Activated naive CD8-positive, alpha-beta T cell (primary cell): ENCODE results near the gene SRPX2.

Source experiments
- H3K27ac Mint-ChIP-seq: one replicate; pipeline ENCODE4 v1.8.0; 2021; ENCODE audit warnings: mixed read lengths
- H3K27me3 Mint-ChIP-seq: one replicate; pipeline ENCODE4 v1.8.0; 2021; ENCODE audit warnings: mixed read lengths
- H3K36me3 Mint-ChIP-seq: one replicate; pipeline ENCODE4 v1.8.0; 2021; ENCODE audit warnings: mixed read lengths
- H3K4me1 Mint-ChIP-seq: one replicate; pipeline ENCODE4 v1.8.0; 2021; ENCODE audit warnings: low read depth, mixed read lengths
- H3K4me3 Mint-ChIP-seq: one replicate; pipeline ENCODE4 v1.8.0; 2021; ENCODE audit warnings: mild to moderate bottlenecking, mixed read lengths
- H3K9me3 Mint-ChIP-seq: one replicate; pipeline ENCODE4 v1.8.0; 2021; ENCODE audit warnings: low read depth, mixed read lengths

The SRPX2 gene

GRCh38 chrX:100643956-100644860 lies at the start of gene SRPX2:
Gene SRPX2, plus strand, starts transcription at chrX:100644199. Its CDS starts 2,124 bp downstream, at chrX:100646323.
- Mint-ChIP-seq H3K4me3 (no peak within 1 kb of the TSS), H3K9me3 (no peaks in the 10 kb centered on the region), H3K36me3 (no peaks in the 10 kb centered on the region), H3K27me3 (no peaks in the 10 kb centered on the region), H3K4me1 (no peaks in the 10 kb centered on the region), H3K27ac (no peak within 1 kb of the TSS)

- no peaks in the 10 kb centered on the region for H3K36me3 Mint-ChIP-seq
- H3K4me1 Mint-ChIP-seq: peaks cover 4% of the 10 kb centered on the region
- no peak overlapping the region for H3K27ac Mint-ChIP-seq
- H3K4me3 Mint-ChIP-seq: no peak overlapping the region
- H3K9me3 Mint-ChIP-seq: no peaks in the 10 kb centered on the region
- H3K27me3 Mint-ChIP-seq: no peaks in the 10 kb centered on the region
Measured at GRCh38 chrX:100596601-100597000, 47.4 kb upstream of the SRPX2 start.

- H3K27ac Mint-ChIP-seq: no peak overlapping the region
- no peak overlapping the region for H3K4me3 Mint-ChIP-seq
- peaks cover 1% of the 10 kb centered on the region for H3K27me3 Mint-ChIP-seq
Measured at GRCh38 chrX:100599456-100599855, 44.5 kb upstream of the SRPX2 start.

GRCh38 chrX:100600340-100600739 lies 43.7 kb upstream of the SRPX2 start:
- peaks cover 1% of the 10 kb centered on the region for H3K27me3 Mint-ChIP-seq
- H3K36me3 Mint-ChIP-seq: no peaks in the 10 kb centered on the region
- H3K4me1 Mint-ChIP-seq: peaks cover 4% of the 10 kb centered on the region
- H3K27ac Mint-ChIP-seq: no peak overlapping the region
- H3K4me3 Mint-ChIP-seq: no peak overlapping the region
- H3K9me3 Mint-ChIP-seq: no peaks in the 10 kb centered on the region

More at GRCh38 chrX:100599456-100599855, 44.5 kb upstream of the SRPX2 start:
- H3K4me1 Mint-ChIP-seq: peaks cover 4% of the 10 kb centered on the region
- H3K36me3 Mint-ChIP-seq: no peaks in the 10 kb centered on the region
- H3K9me3 Mint-ChIP-seq: no peaks in the 10 kb centered on the region

GRCh38 chrX:100600758-100601157 lies 43.2 kb upstream of the SRPX2 start:
- H3K27me3 Mint-ChIP-seq: peaks cover 1% of the 10 kb centered on the region
- no peak overlapping the region for H3K27ac Mint-ChIP-seq
- no peaks in the 10 kb centered on the region for H3K9me3 Mint-ChIP-seq
- no peaks in the 10 kb centered on the region for H3K36me3 Mint-ChIP-seq
- peaks cover 4% of the 10 kb centered on the region for H3K4me1 Mint-ChIP-seq
- H3K4me3 Mint-ChIP-seq: no peak overlapping the region

- H3K4me3 Mint-ChIP-seq: no peak overlapping the region
- H3K4me1 Mint-ChIP-seq: peaks cover 8% of the 10 kb centered on the region
- no peaks in the 10 kb centered on the region for H3K36me3 Mint-ChIP-seq
- peaks cover 1% of the 10 kb centered on the region for H3K27me3 Mint-ChIP-seq
- no peak overlapping the region for H3K27ac Mint-ChIP-seq
- no peaks in the 10 kb centered on the region for H3K9me3 Mint-ChIP-seq
Measured at GRCh38 chrX:100606753-100607152, 37.2 kb upstream of the SRPX2 start.

- H3K36me3 Mint-ChIP-seq: no peaks in the 10 kb centered on the region
- H3K9me3 Mint-ChIP-seq: no peaks in the 10 kb centered on the region
- no peak overlapping the region for H3K4me3 Mint-ChIP-seq
- no peak overlapping the region for H3K27ac Mint-ChIP-seq
- peaks cover 8% of the 10 kb centered on the region for H3K4me1 Mint-ChIP-seq
- no peaks in the 10 kb centered on the region for H3K27me3 Mint-ChIP-seq
Measured at GRCh38 chrX:100609591-100609990, 34.4 kb upstream of the SRPX2 start.

GRCh38 chrX:100611951-100612350 lies 32.0 kb upstream of the SRPX2 start:
- Mint-ChIP-seq H3K27me3 (peaks cover 2% of the 10 kb centered on the region), H3K4me1 (peaks cover 2% of the 10 kb centered on the region), H3K36me3 (no peaks in the 10 kb centered on the region), H3K27ac (no peak overlapping the region), H3K4me3 (no peak overlapping the region), H3K9me3 (no peaks in the 10 kb centered on the region)

GRCh38 chrX:100615005-100615404 lies 29.0 kb upstream of the SRPX2 start:
- Mint-ChIP-seq H3K9me3 (no peaks in the 10 kb centered on the region), H3K4me1 (no peaks in the 10 kb centered on the region), H3K36me3 (no peaks in the 10 kb centered on the region), H3K27me3 (peaks cover 2% of the 10 kb centered on the region), H3K4me3 (no peak overlapping the region), H3K27ac (no peak overlapping the region)

- Mint-ChIP-seq H3K9me3 (no peaks in the 10 kb centered on the region), H3K4me1 (peaks cover 9% of the 10 kb centered on the region), H3K27ac (no peak overlapping the region), H3K4me3 (no peak overlapping the region), H3K36me3 (no peaks in the 10 kb centered on the region), H3K27me3 (no peaks in the 10 kb centered on the region)
Measured at GRCh38 chrX:100623001-100623400, 21.0 kb upstream of the SRPX2 start.

- no peak overlapping the region for H3K4me3 Mint-ChIP-seq
- H3K36me3 Mint-ChIP-seq: peaks cover 2% of the 10 kb centered on the region
- H3K27me3 Mint-ChIP-seq: no peaks in the 10 kb centered on the region
- peaks cover 9% of the 10 kb centered on the region for H3K4me1 Mint-ChIP-seq
- no peak overlapping the region for H3K27ac Mint-ChIP-seq
- H3K9me3 Mint-ChIP-seq: no peaks in the 10 kb centered on the region
Measured at GRCh38 chrX:100625985-100626491, 18.0 kb upstream of the SRPX2 start.

- Mint-ChIP-seq H3K9me3 (no peaks in the 10 kb centered on the region), H3K4me1 (peaks cover 17% of the 10 kb centered on the region), H3K36me3 (peaks cover 2% of the 10 kb centered on the region), H3K4me3 (no peak overlapping the region), H3K27ac (no peak overlapping the region), H3K27me3 (no peaks in the 10 kb centered on the region)
Measured at GRCh38 chrX:100635040-100635439, 9.0 kb upstream of the SRPX2 start.

GRCh38 chrX:100635989-100636320 lies 8.0 kb upstream of the SRPX2 start:
- Mint-ChIP-seq H3K27ac (no peak overlapping the region), H3K36me3 (no peaks in the 10 kb centered on the region), H3K4me1 (peaks cover 17% of the 10 kb centered on the region), H3K27me3 (no peaks in the 10 kb centered on the region), H3K9me3 (no peaks in the 10 kb centered on the region), H3K4me3 (peak overlapping the region; percentile 95)

GRCh38 chrX:100636321-100636991 lies 7.5 kb upstream of the SRPX2 start, which contains the start of gene TSPAN6:
Gene TSPAN6, minus strand, starts transcription at chrX:100636806. Its CDS starts 112 bp downstream, at chrX:100636694.
- no peaks in the 10 kb centered on the region for H3K36me3 Mint-ChIP-seq
- H3K4me1 Mint-ChIP-seq: peaks cover 17% of the 10 kb centered on the region
- H3K9me3 Mint-ChIP-seq: no peaks in the 10 kb centered on the region
- H3K27ac Mint-ChIP-seq: peak within 1 kb of the TSS; percentile 89
- H3K4me3 Mint-ChIP-seq: peak within 1 kb of the TSS; percentile 95
- no peaks in the 10 kb centered on the region for H3K27me3 Mint-ChIP-seq

- no peaks in the 10 kb centered on the region for H3K9me3 Mint-ChIP-seq
- no peak overlapping the region for H3K27ac Mint-ChIP-seq
- H3K36me3 Mint-ChIP-seq: no peaks in the 10 kb centered on the region
- H3K4me1 Mint-ChIP-seq: peaks cover under 1% of the 10 kb centered on the region
- no peaks in the 10 kb centered on the region for H3K27me3 Mint-ChIP-seq
- no peak overlapping the region for H3K4me3 Mint-ChIP-seq
Measured at GRCh38 chrX:100642290-100642689, 1.7 kb upstream of the SRPX2 start.
